Liver (tissue), 9 donors: ENCODE results near the gene SCARB1. TPM values are rescaled to one million over a fixed set of nuclear protein-coding genes. Genes with fewer than 3 reads are reported as not detected.

ENCODE experiments used
- DNase-seq: peaks from one replicate; pipeline ENCODE4 v3.0.0-alpha.2; 2017; ENCODE audit warnings: low spot score
- H3K27ac ChIP-seq, 2 donors: one replicate each; pipeline ENCODE4 v1.7.0; 2013; ENCODE audit warnings: inconsistent platforms in 2 of 2, low read length in 2 of 2, control low read depth in 1 of 2, low read depth in 1 of 2, mild to moderate bottlenecking in 1 of 2
- H3K27me3 ChIP-seq, 4 donors: one replicate each; pipeline versions ENCODE4 v1.6.1 to v1.7.0; 2013; ENCODE audit warnings: low read length in 3 of 4, inconsistent platforms in 1 of 4, mild to moderate bottlenecking in 1 of 4, moderate library complexity in 1 of 4; ENCODE audit not compliant: control insufficient read depth in 4 of 4, insufficient read depth in 4 of 4
- H3K36me3 ChIP-seq, 4 donors: one replicate each; pipeline versions ENCODE4 v1.6.1 to v1.7.0; 2013; ENCODE audit warnings: low read length in 3 of 4, mild to moderate bottlenecking in 3 of 4, low read depth in 1 of 4, moderate library complexity in 1 of 4; ENCODE audit not compliant: control insufficient read depth in 4 of 4, insufficient read depth in 3 of 4
- H3K4me1 ChIP-seq, 4 donors: one replicate each; pipeline versions ENCODE4 v1.6.1 to v1.7.0; 2013; ENCODE audit warnings: low read length in 3 of 4, mild to moderate bottlenecking in 3 of 4, moderate library complexity in 1 of 4; ENCODE audit not compliant: control insufficient read depth in 4 of 4, insufficient read depth in 4 of 4
- H3K4me3 ChIP-seq, 3 donors: one replicate each; pipeline versions ENCODE4 v1.6.1 to v1.7.0; 2013; ENCODE audit warnings: low read length in 3 of 3, control low read depth in 1 of 3, low read depth in 1 of 3, mild to moderate bottlenecking in 1 of 3
- H3K9ac ChIP-seq, 2 donors: one replicate each; pipeline ENCODE4 v1.7.0; 2013; ENCODE audit warnings: low read length in 2 of 2, mild to moderate bottlenecking in 2 of 2, moderate library complexity in 2 of 2, control low read depth in 1 of 2, low read depth in 1 of 2
- H3K9me3 ChIP-seq, 4 donors: one replicate each; pipeline versions ENCODE4 v1.6.1 to v1.7.0; 2013; ENCODE audit warnings: low read length in 3 of 4; ENCODE audit not compliant: control insufficient read depth in 4 of 4
- ATF3 ChIP-seq: IDR thresholded peaks from 2 replicates; pipeline ENCODE4 v1.6.1; 2016; ENCODE audit warnings: antibody characterized with exemption
- CTCF ChIP-seq: fragments of 150-350 bp; IDR thresholded peaks from 2 replicates; pipeline ENCODE4 v1.5.1; 2017; ENCODE audit warnings: improper control_type of control experiment, low read depth, low read length; ENCODE audit not compliant: missing input control
- EGR1 ChIP-seq, 2 donors: IDR thresholded peaks; 2 replicates each; pipeline ENCODE4 v1.6.1; 2016 to 2018; ENCODE audit warnings: antibody characterized with exemption in 2 of 2, low read depth in 2 of 2
- FOXA1 ChIP-seq: IDR thresholded peaks from 2 replicates; pipeline ENCODE4 v1.6.1; 2016; ENCODE audit warnings: antibody characterized with exemption
- FOXA2 ChIP-seq: IDR thresholded peaks from 2 replicates; pipeline ENCODE4 v1.6.1; 2016; ENCODE audit warnings: antibody characterized with exemption
- GABPA ChIP-seq, 2 donors: IDR thresholded peaks in 1 of 2; conservative IDR thresholded peaks in 1 of 2; 2 replicates each; pipeline ENCODE4 v1.6.1; 2016; ENCODE audit warnings: antibody characterized with exemption in 2 of 2, mild to moderate bottlenecking in 1 of 2, moderate library complexity in 1 of 2
- HNF4A ChIP-seq, 2 donors: conservative IDR thresholded peaks; 2 replicates each; pipeline ENCODE4 v1.6.1; 2016; ENCODE audit warnings: antibody characterized with exemption in 2 of 2, mild to moderate bottlenecking in 2 of 2
- HNF4G ChIP-seq: IDR thresholded peaks from 2 replicates; pipeline ENCODE4 v1.6.1; 2016; ENCODE audit warnings: antibody characterized with exemption
- JUND ChIP-seq, 2 donors: IDR thresholded peaks; 2 replicates each; pipeline ENCODE4 v1.6.1; 2016; ENCODE audit warnings: antibody characterized with exemption in 2 of 2
- MAX ChIP-seq: IDR thresholded peaks from 2 replicates; pipeline ENCODE4 v1.6.1; 2016; ENCODE audit warnings: antibody characterized with exemption
- NR2F2 ChIP-seq: IDR thresholded peaks from 2 replicates; pipeline ENCODE4 v1.6.1; 2016; ENCODE audit warnings: antibody characterized with exemption
- RAD21 ChIP-seq, 2 donors: IDR thresholded peaks; 2 replicates each; pipeline ENCODE4 v1.6.1; 2016; ENCODE audit warnings: antibody characterized with exemption in 2 of 2, mild to moderate bottlenecking in 2 of 2
- REST ChIP-seq: IDR thresholded peaks from 2 replicates; pipeline ENCODE4 v1.6.1; 2016; ENCODE audit warnings: antibody characterized with exemption, mild to moderate bottlenecking
- RXRA ChIP-seq, 2 donors: IDR thresholded peaks; 2 replicates each; pipeline ENCODE4 v1.6.1; 2017 to 2018; ENCODE audit warnings: antibody characterized with exemption in 2 of 2, mild to moderate bottlenecking in 1 of 2
- SP1 ChIP-seq: IDR thresholded peaks from 2 replicates; pipeline ENCODE4 v1.6.1; 2018; ENCODE audit warnings: antibody characterized with exemption, mild to moderate bottlenecking
- TAF1 ChIP-seq: conservative IDR thresholded peaks from 2 replicates; pipeline ENCODE4 v1.6.1; 2016; ENCODE audit warnings: antibody characterized with exemption, mild to moderate bottlenecking
- YY1 ChIP-seq: IDR thresholded peaks from 2 replicates; pipeline ENCODE4 v1.6.1; 2016; ENCODE audit warnings: antibody characterized with exemption, mild to moderate bottlenecking
- ZBTB33 ChIP-seq: IDR thresholded peaks from 2 replicates; pipeline ENCODE4 v1.6.1; 2016; ENCODE audit warnings: antibody characterized with exemption
- WGBS: extraction: QIAGEN DNeasy Blood & Tissue Kit; methylation state at CpG from one replicate; pipeline ENCODE4 v1.1.7; 2013; 5-methylcytosine and 5-hydroxymethylcytosine counted together
- polyA plus RNA-seq, 2 donors: library from polyadenylated mRNA; stranded (reverse) in 1 of 2; unstranded in 1 of 2; fragments of 200-250 nt in 1 of 2; fragments of >200 nt in 1 of 2; fragmentation: Nextera tagmentation in 1 of 2; extraction: Ambion mirVana in 1 of 2; gene quantifications; one replicate each; pipeline versions ENCODE4 v1.2.1 to v1.2.3, GENCODE V29; 2013 to 2015
- total RNA-seq, 2 donors: library from RNA; depleted of rRNA; stranded (reverse); fragments of >200 nt; gene quantifications; one replicate each; pipeline ENCODE4 v1.2.3, GENCODE V29; 2014
- donor health status: healthy.
- donor health status: healthy.
- donor health status: healthy.
- donor health status: healthy.
- donor health status: healthy.

SCARB1 gene
- total and polyA plus RNA-seq, 4 donors = 85.3 to 289 (median 141) TPM

GRCh38 chr12:124749725-124750124 lies 113.9 kb downstream of the SCARB1 start:
- no peak for TF ChIP-seq TAF1
- no peak for TF ChIP-seq FOXA1
- no peak for TF ChIP-seq MAX
- no peak for TF ChIP-seq FOXA2
- no peak for TF ChIP-seq REST
- no peak for TF ChIP-seq NR2F2
- TF ChIP-seq ZBTB33 = no peak
- TF ChIP-seq JUND (IDR thresholded peaks at IDR 0.05) = no peak
- no peak for TF ChIP-seq GABPA (IDR thresholded peaks at IDR 0.05 in 1 of 2, conservative IDR thresholded peaks at IDR 0.05 in 1 of 2)
- Histone ChIP-seq H3K27ac (peak overlapping the region; percentile 93), H3K4me1 (peaks cover 24 to 66% (median 46%) of the 10 kb centered on the region in 4 donors), H3K36me3 (no peaks in the 10 kb centered on the region), H3K27me3 (no peaks in the 10 kb centered on the region), H3K4me3 (no peak overlapping the region), H3K9me3 (no peaks in the 10 kb centered on the region), H3K9ac (peak overlapping the region in 1 of 2 donors; percentile 66)
- DNase-seq = no peak
- WGBS = 53% methylated on average over 9 of the region's 9 CpGs

- H3K9ac ChIP-seq = peak overlapping the region in 1 of 2 donors; percentile 59
These were observed 116.1 kb downstream of the SCARB1 start for GRCh38 chr12:124747426-124748161.

More at GRCh38 chr12:124747426-124748161, 116.1 kb downstream of the SCARB1 start:
- peak overlapping the region; percentile 78 to 86 for H3K27ac ChIP-seq
- H3K4me3 ChIP-seq = no peak overlapping the region
- no peaks in the 10 kb centered on the region for H3K36me3 ChIP-seq
- no peaks in the 10 kb centered on the region for H3K27me3 ChIP-seq
- H3K4me1 ChIP-seq = peaks cover 20 to 65% (median 42%) of the 10 kb centered on the region in 4 donors
- no peaks in the 10 kb centered on the region for H3K9me3 ChIP-seq
- 78% methylated on average over 15 of the region's 15 CpGs for WGBS
- TF ChIP-seq GABPA (IDR thresholded peaks at IDR 0.05 in 1 of 2, conservative IDR thresholded peaks at IDR 0.05 in 1 of 2) = peak in 1 of 2 donors; percentile 10
- TF ChIP-seq YY1 = peak; percentile 73
- peak; percentile 53 for TF ChIP-seq SP1
- TF ChIP-seq MAX = peak; percentile 85
- TF ChIP-seq RXRA (IDR thresholded peaks at IDR 0.05) = peak; percentile 28 to 75
- peak; percentile 34 for TF ChIP-seq ATF3
- no peak for TF ChIP-seq RAD21 (IDR thresholded peaks at IDR 0.05)
- peak; percentile 86 to 91 for TF ChIP-seq JUND (IDR thresholded peaks at IDR 0.05)
- peak in 1 of 2 donors; percentile 24 for TF ChIP-seq EGR1 (IDR thresholded peaks at IDR 0.05; ENCODE audit: low read depth in 2 of 2)
- TF ChIP-seq CTCF = no peak
- TF ChIP-seq HNF4G = no peak
- peak; percentile 55 to 59 for TF ChIP-seq HNF4A (conservative IDR thresholded peaks at IDR 0.05)
- TF ChIP-seq TAF1 = no peak
- TF ChIP-seq REST = peak; percentile 51
- DNase-seq = no peak
